ENCODE data around the gene SPARC. TPM values are rescaled to one million over a fixed set of nuclear protein-coding genes. Genes with fewer than 3 reads are reported as not detected.

SPARC gene
- total RNA-seq, 1 donor from 2014 or later, result 273 TPM

DNA sequence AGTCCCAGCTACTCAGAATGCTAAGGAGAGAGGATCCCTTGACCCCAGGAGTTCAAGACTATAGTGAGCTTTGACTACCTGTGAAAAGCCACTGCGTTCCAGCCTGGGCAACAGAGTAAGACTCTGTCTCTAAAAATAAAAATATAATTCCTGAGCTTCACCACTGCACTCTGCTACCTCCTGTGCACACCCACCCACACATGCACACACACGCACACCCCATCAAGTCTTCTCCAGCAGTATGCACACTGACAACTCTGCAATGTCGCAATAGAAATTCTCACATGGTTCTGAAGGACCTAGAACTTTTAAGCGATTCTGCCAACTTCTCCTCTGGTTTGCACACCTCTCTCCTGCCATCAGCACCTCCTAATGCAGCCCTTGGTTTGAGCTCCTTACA, 48.1 kb downstream of the SPARC start:
- intact Hi-C loops (cut with DNase I), result loop anchor here (10.0 kb wide), 1 partner anchor 174 kb away; no protein-coding TSS in a partner anchor
- Histone ChIP-seq H3K9me3 (no peaks in the 10 kb centered on the region), H3K27me3 (no peaks in the 10 kb centered on the region), H3K27ac (no peak overlapping the region), H3K4me1 (peaks cover 14% of the 10 kb centered on the region), H3K36me3 (no peaks in the 10 kb centered on the region), H3K4me3 (no peak overlapping the region)
- no peak for DNase-seq (ENCODE audit: extremely low spot score in 2 of 2)
- TF ChIP-seq POLR2A (IDR thresholded peaks at IDR 0.05) (no peak), CTCF (IDR thresholded peaks at IDR 0.05) (no peak), POLR2AphosphoS5 (IDR thresholded peaks at IDR 0.05; ENCODE audit: insufficient read depth in 1 of 2, low read depth in 1 of 2) (no peak)

DNA sequence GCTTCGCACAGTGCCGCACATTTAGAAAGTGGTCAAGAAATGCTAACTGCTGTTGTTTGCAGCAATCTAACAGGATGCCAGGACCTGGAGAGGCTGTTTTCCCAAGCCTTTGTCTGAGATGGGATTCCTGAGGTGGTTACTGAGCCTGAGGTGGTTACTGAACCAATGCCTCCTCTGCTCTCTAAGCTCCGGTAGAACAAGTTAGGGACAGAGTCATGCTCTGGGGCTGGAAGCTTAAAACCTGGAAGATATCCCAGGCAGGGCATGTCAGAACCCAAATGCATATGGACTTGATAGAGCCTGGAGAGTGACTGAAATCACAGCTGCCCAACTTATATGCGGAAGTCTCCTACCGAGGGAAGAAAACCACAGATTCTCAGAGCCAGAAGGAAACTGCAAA, 49.0 kb downstream of the SPARC start:
- no peak overlapping the region for H3K27ac ChIP-seq
- H3K4me1 ChIP-seq, result peaks cover 21% of the 10 kb centered on the region
- H3K36me3 ChIP-seq, result no peaks in the 10 kb centered on the region
- TF ChIP-seq POLR2AphosphoS5 (IDR thresholded peaks at IDR 0.05; ENCODE audit: insufficient read depth in 1 of 2, low read depth in 1 of 2) (peak in 1 of 2 donors; percentile 78), POLR2A (IDR thresholded peaks at IDR 0.05) (no peak), CTCF (IDR thresholded peaks at IDR 0.05) (no peak)
- no peak for DNase-seq (ENCODE audit: extremely low spot score in 2 of 2)
- intact Hi-C loops (cut with DNase I), result loop anchor here (10.0 kb wide), 1 partner anchor 173 kb away; no protein-coding TSS in a partner anchor
- no peaks in the 10 kb centered on the region for H3K27me3 ChIP-seq
- no peak overlapping the region for H3K4me3 ChIP-seq
- H3K9me3 ChIP-seq, result no peaks in the 10 kb centered on the region

- Histone ChIP-seq H3K4me3 (no peak overlapping the region), H3K4me1 (peaks cover 18% of the 10 kb centered on the region), H3K9me3 (no peaks in the 10 kb centered on the region), H3K27me3 (no peaks in the 10 kb centered on the region), H3K36me3 (no peaks in the 10 kb centered on the region), H3K27ac (no peak overlapping the region)
- TF ChIP-seq CTCF (IDR thresholded peaks at IDR 0.05) (no peak), POLR2A (IDR thresholded peaks at IDR 0.05) (no peak), POLR2AphosphoS5 (IDR thresholded peaks at IDR 0.05; ENCODE audit: insufficient read depth in 1 of 2, low read depth in 1 of 2) (no peak)
- no peak for DNase-seq (ENCODE audit: extremely low spot score in 2 of 2)
- intact Hi-C loops (cut with DNase I), result loop anchor here (10.0 kb wide), 1 partner anchor 169 kb away; no protein-coding TSS in a partner anchor
These were observed 52.8 kb downstream of the SPARC start for GRCh38 chr5:151633892-151634291.

DNA sequence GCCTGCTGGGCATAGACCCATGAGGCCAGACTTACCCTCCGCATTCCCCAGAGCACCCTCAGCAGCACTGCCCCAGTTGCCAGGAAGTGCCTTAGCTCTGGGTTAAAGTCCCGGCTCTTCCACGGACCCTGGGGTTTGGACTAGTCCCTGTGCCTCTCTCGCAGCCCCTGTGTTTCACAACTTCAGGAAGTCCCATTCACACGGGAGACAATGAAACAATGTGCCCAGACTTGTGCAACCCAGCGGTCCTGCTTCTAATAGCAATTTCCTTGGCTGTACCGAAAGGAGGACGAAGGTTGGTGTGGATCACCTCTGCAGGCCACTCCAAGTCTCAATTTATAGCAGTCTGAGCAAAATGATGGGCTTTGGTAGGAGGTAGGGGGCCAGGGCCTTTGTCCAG, 53.8 kb downstream of the SPARC start:
- H3K4me3 ChIP-seq, result no peak overlapping the region
- H3K27ac ChIP-seq, result no peak overlapping the region
- no peak for TF ChIP-seq CTCF (IDR thresholded peaks at IDR 0.05)
- TF ChIP-seq POLR2AphosphoS5 (IDR thresholded peaks at IDR 0.05; ENCODE audit: insufficient read depth in 1 of 2, low read depth in 1 of 2), result no peak
- TF ChIP-seq POLR2A (IDR thresholded peaks at IDR 0.05), result no peak

GRCh38 chr5:151632524-151632923, 54.2 kb downstream of the SPARC start:
- no peak for DNase-seq (ENCODE audit: extremely low spot score in 2 of 2)
- Histone ChIP-seq H3K36me3 (no peaks in the 10 kb centered on the region), H3K27me3 (no peaks in the 10 kb centered on the region), H3K4me1 (peaks cover 32% of the 10 kb centered on the region), H3K4me3 (no peak overlapping the region), H3K27ac (no peak overlapping the region), H3K9me3 (no peaks in the 10 kb centered on the region)
- TF ChIP-seq POLR2AphosphoS5 (IDR thresholded peaks at IDR 0.05; ENCODE audit: insufficient read depth in 1 of 2, low read depth in 1 of 2) (no peak), CTCF (IDR thresholded peaks at IDR 0.05) (no peak), POLR2A (IDR thresholded peaks at IDR 0.05) (no peak)
- intact Hi-C loops (cut with DNase I), result loop anchor here (10.0 kb wide), 1 partner anchor 168 kb away; no protein-coding TSS in a partner anchor

More for the DNA sequence above, 53.8 kb downstream of the SPARC start:
- intact Hi-C loops (cut with DNase I), result loop anchor here (10.0 kb wide), 1 partner anchor 168 kb away; no protein-coding TSS in a partner anchor
- no peaks in the 10 kb centered on the region for H3K9me3 ChIP-seq
- H3K27me3 ChIP-seq, result no peaks in the 10 kb centered on the region
- H3K36me3 ChIP-seq, result no peaks in the 10 kb centered on the region
- DNase-seq (ENCODE audit: extremely low spot score in 2 of 2), result no peak
- peaks cover 28% of the 10 kb centered on the region for H3K4me1 ChIP-seq
